ENCODE results near the gene DDN.

DDN gene

GRCh38 chr12:49028666-49029275, 29.6 kb upstream of the DDN start:
- TF ChIP-seq CTCF (IDR thresholded peaks at IDR 0.05; ENCODE audit: low read length) (no peak), EZH2 (IDR thresholded peaks at IDR 0.05; ENCODE audit: borderline replicate concordance, low read length) (no peak)
- H3K36me3 ChIP-seq (ENCODE audit: insufficient read depth, low read length): peaks cover 94% of the 10 kb centered on the region

GRCh38 chr12:49027846-49028555, 28.8 kb upstream of the DDN start:
- no peak overlapping the region for H3K4me3 ChIP-seq (ENCODE audit: low read depth, low read length, poor library complexity, severe bottlenecking)
- H4K20me1 ChIP-seq (ENCODE audit: insufficient read depth, low read length): no peaks in the 10 kb centered on the region
- TF ChIP-seq CTCF (IDR thresholded peaks at IDR 0.05; ENCODE audit: low read length) (no peak), EZH2 (IDR thresholded peaks at IDR 0.05; ENCODE audit: borderline replicate concordance, low read length) (no peak)
- no peak overlapping the region for H3K4me2 ChIP-seq (ENCODE audit: low read length)
- no peaks in the 10 kb centered on the region for H3K9me2 ChIP-seq (ENCODE audit: low read depth, low read length)
- no peaks in the 10 kb centered on the region for H3F3A ChIP-seq (ENCODE audit: insufficient read depth, low read length)
- H3K27ac ChIP-seq (ENCODE audit: low read depth, low read length, poor library complexity, severe bottlenecking): no peak overlapping the region
- H3K36me3 ChIP-seq (ENCODE audit: insufficient read depth, low read length): peaks cover 94% of the 10 kb centered on the region
- H3K79me2 ChIP-seq (ENCODE audit: insufficient read depth, low read length): no peaks in the 10 kb centered on the region
- no peak overlapping the region for H2AFZ ChIP-seq (ENCODE audit: low read length)
- H3K4me1 ChIP-seq (ENCODE audit: insufficient read depth, low read length, severe bottlenecking): no peaks in the 10 kb centered on the region
- H3K9me3 ChIP-seq (ENCODE audit: low read length): no peaks in the 10 kb centered on the region
- H3K9ac ChIP-seq (ENCODE audit: low read length): no peak overlapping the region
- no peaks in the 10 kb centered on the region for H3K27me3 ChIP-seq (ENCODE audit: insufficient read depth, low read length)

More at GRCh38 chr12:49028666-49029275, 29.6 kb upstream of the DDN start:
- H3F3A ChIP-seq (ENCODE audit: insufficient read depth, low read length): no peaks in the 10 kb centered on the region
- H3K27ac ChIP-seq (ENCODE audit: low read depth, low read length, poor library complexity, severe bottlenecking): no peak overlapping the region
- H3K4me2 ChIP-seq (ENCODE audit: low read length): no peak overlapping the region
- H3K4me1 ChIP-seq (ENCODE audit: insufficient read depth, low read length, severe bottlenecking): no peaks in the 10 kb centered on the region
- H4K20me1 ChIP-seq (ENCODE audit: insufficient read depth, low read length): no peaks in the 10 kb centered on the region
- no peaks in the 10 kb centered on the region for H3K27me3 ChIP-seq (ENCODE audit: insufficient read depth, low read length)
- H3K79me2 ChIP-seq (ENCODE audit: insufficient read depth, low read length): no peaks in the 10 kb centered on the region
- no peaks in the 10 kb centered on the region for H3K9me3 ChIP-seq (ENCODE audit: low read length)
- no peak overlapping the region for H3K4me3 ChIP-seq (ENCODE audit: low read depth, low read length, poor library complexity, severe bottlenecking)
- no peak overlapping the region for H2AFZ ChIP-seq (ENCODE audit: low read length)
- H3K9ac ChIP-seq (ENCODE audit: low read length): no peak overlapping the region
- H3K9me2 ChIP-seq (ENCODE audit: low read depth, low read length): no peaks in the 10 kb centered on the region

GRCh38 chr12:49026678-49027480, 27.7 kb upstream of the DDN start:
- peaks cover 94% of the 10 kb centered on the region for H3K36me3 ChIP-seq (ENCODE audit: insufficient read depth, low read length)
- H3K4me1 ChIP-seq (ENCODE audit: insufficient read depth, low read length, severe bottlenecking): no peaks in the 10 kb centered on the region
- no peaks in the 10 kb centered on the region for H3F3A ChIP-seq (ENCODE audit: insufficient read depth, low read length)
- no peaks in the 10 kb centered on the region for H4K20me1 ChIP-seq (ENCODE audit: insufficient read depth, low read length)
- H3K9me2 ChIP-seq (ENCODE audit: low read depth, low read length): no peaks in the 10 kb centered on the region
- H3K79me2 ChIP-seq (ENCODE audit: insufficient read depth, low read length): no peaks in the 10 kb centered on the region
- H3K27ac ChIP-seq (ENCODE audit: low read depth, low read length, poor library complexity, severe bottlenecking): no peak overlapping the region
- no peak overlapping the region for H3K9ac ChIP-seq (ENCODE audit: low read length)
- no peak overlapping the region for H3K4me3 ChIP-seq (ENCODE audit: low read depth, low read length, poor library complexity, severe bottlenecking)
- TF ChIP-seq CTCF (IDR thresholded peaks at IDR 0.05; ENCODE audit: low read length): no peak
- no peaks in the 10 kb centered on the region for H3K27me3 ChIP-seq (ENCODE audit: insufficient read depth, low read length)
- H3K4me2 ChIP-seq (ENCODE audit: low read length): no peak overlapping the region
- no peaks in the 10 kb centered on the region for H3K9me3 ChIP-seq (ENCODE audit: low read length)
- no peak overlapping the region for H2AFZ ChIP-seq (ENCODE audit: low read length)

Measured in OCI-LY1 (cell line).